ENCODE results near the gene GRIN2A. TPM values are rescaled to one million over a fixed set of nuclear protein-coding genes. Genes with fewer than 3 reads are reported as not detected.

GRIN2A gene
- total RNA-seq, 4 donors from 2014 or later = 0.35 to 7.4 (median 1.5) TPM

DNA sequence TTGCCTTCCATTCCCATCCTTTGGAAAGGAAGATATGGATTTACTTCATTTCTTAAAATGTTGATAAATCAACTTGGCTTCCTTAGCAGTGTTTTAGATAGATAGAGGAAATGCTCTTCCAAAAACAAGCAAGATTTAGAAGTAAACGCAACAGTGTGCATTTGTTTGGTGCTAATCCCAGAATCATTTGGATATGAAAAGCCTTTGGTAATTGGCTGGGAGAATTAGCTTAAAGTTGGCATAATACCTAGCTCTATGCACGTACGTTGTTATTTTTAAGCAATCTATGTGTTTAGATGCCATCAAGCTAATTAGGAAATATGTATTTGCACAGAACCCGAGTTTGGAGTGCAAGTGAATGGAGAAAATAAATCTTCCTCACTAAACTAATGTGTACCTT lies 415.3 kb downstream of the GRIN2A start:
- TF ChIP-seq POLR2A (IDR thresholded peaks at IDR 0.05) = no peak
- TF ChIP-seq, protein P1, sequence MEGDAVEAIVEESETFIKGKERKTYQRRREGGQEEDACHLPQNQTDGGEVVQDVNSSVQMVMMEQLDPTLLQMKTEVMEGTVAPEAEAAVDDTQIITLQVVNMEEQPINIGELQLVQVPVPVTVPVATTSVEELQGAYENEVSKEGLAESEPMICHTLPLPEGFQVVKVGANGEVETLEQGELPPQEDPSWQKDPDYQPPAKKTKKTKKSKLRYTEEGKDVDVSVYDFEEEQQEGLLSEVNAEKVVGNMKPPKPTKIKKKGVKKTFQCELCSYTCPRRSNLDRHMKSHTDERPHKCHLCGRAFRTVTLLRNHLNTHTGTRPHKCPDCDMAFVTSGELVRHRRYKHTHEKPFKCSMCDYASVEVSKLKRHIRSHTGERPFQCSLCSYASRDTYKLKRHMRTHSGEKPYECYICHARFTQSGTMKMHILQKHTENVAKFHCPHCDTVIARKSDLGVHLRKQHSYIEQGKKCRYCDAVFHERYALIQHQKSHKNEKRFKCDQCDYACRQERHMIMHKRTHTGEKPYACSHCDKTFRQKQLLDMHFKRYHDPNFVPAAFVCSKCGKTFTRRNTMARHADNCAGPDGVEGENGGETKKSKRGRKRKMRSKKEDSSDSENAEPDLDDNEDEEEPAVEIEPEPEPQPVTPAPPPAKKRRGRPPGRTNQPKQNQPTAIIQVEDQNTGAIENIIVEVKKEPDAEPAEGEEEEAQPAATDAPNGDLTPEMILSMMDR (IDR thresholded peaks at IDR 0.05) = no peak
- no peaks in the 10 kb centered on the region for H3K36me3 ChIP-seq
- no peak for DNase-seq

DNA sequence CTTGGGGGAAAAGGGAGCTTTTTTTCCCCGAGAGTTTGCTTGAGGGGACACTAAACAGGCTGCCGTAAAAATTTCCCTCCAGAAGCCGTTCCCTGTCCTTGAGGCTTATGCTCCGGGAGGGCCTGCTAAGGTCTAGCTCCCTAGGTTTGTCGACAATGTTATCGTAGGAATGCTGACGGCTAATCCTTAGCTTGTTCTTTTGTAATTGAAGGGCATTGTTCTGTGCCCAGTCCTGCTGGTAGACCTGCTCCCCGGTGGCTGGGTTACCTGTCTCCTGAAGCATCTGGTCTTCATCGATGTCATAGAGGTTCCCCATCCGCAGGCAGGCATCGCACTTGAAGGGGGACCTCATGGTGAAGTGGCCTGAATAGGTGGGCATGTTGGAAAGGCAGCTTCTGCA lies 418.7 kb downstream of the GRIN2A start:
- H3K4me1 ChIP-seq = no peaks in the 10 kb centered on the region
- DNase-seq = no peak
- no peaks in the 10 kb centered on the region for H3K9me3 ChIP-seq
- H3K4me3 ChIP-seq = no peak overlapping the region
- TF ChIP-seq, protein P1 (IDR thresholded peaks at IDR 0.05) = no peak
- TF ChIP-seq POLR2A (IDR thresholded peaks at IDR 0.05) = no peak
- no peak overlapping the region for H3K27ac ChIP-seq
- no peaks in the 10 kb centered on the region for H3K27me3 ChIP-seq
- H3K36me3 ChIP-seq = no peaks in the 10 kb centered on the region

More for the DNA sequence above, 415.3 kb downstream of the GRIN2A start:
- H3K4me1 ChIP-seq = no peaks in the 10 kb centered on the region
- no peaks in the 10 kb centered on the region for H3K27me3 ChIP-seq
- no peak overlapping the region for H3K27ac ChIP-seq
- no peaks in the 10 kb centered on the region for H3K9me3 ChIP-seq
- no peak overlapping the region for H3K4me3 ChIP-seq

DNA sequence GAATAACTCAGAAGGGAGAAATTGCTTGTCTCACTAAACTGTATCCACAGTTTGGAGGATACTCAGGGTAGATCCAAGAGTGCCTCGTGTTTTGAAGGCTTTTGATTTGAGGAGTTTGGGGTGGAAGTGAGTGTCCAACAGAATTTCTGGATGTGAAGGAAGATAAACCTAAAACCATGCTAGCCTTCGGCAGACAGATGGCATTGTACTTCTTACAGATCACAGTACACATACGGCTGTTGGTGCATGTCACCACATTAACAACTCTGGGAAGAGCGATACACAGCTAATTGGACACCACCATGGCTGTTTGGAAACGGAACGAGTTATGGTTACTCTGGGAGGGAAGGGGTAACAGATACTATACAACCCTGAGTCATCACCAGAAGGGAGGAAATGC lies 420.4 kb downstream of the GRIN2A start:
- H3K4me3 ChIP-seq = no peak overlapping the region
- H3K36me3 ChIP-seq = no peaks in the 10 kb centered on the region
- no peak overlapping the region for H3K27ac ChIP-seq
- no peaks in the 10 kb centered on the region for H3K4me1 ChIP-seq
- H3K9me3 ChIP-seq = no peaks in the 10 kb centered on the region
- DNase-seq = no peak
- TF ChIP-seq, protein P1 (IDR thresholded peaks at IDR 0.05) = no peak
- TF ChIP-seq POLR2A (IDR thresholded peaks at IDR 0.05) = no peak
- H3K27me3 ChIP-seq = no peaks in the 10 kb centered on the region

DNA sequence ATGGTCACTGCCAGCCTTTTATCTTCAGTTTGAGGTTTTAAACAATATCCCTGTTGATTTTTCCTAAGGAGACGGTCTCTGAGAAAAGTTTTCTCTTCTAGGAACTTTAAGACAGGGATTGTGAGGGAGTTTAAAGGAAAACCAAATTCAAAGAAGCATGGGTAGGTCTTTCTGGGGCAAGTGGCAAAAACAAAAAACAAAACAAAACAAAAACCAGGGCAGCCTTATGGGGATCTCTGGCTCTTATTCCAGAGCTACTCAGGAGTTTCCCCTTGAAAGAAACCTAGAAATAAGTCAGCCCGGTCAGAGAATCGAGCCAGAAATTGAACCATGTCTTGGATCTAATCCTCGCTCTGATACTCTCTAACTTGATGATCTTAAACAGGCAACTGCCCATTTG lies 424.5 kb downstream of the GRIN2A start:
- H3K27ac ChIP-seq = no peak overlapping the region
- TF ChIP-seq, protein P1 (IDR thresholded peaks at IDR 0.05) = no peak
- TF ChIP-seq POLR2A (IDR thresholded peaks at IDR 0.05) = no peak
- H3K27me3 ChIP-seq = no peaks in the 10 kb centered on the region
- DNase-seq = no peak
- no peaks in the 10 kb centered on the region for H3K9me3 ChIP-seq
- no peaks in the 10 kb centered on the region for H3K4me1 ChIP-seq
- no peak overlapping the region for H3K4me3 ChIP-seq
- no peaks in the 10 kb centered on the region for H3K36me3 ChIP-seq

DNA sequence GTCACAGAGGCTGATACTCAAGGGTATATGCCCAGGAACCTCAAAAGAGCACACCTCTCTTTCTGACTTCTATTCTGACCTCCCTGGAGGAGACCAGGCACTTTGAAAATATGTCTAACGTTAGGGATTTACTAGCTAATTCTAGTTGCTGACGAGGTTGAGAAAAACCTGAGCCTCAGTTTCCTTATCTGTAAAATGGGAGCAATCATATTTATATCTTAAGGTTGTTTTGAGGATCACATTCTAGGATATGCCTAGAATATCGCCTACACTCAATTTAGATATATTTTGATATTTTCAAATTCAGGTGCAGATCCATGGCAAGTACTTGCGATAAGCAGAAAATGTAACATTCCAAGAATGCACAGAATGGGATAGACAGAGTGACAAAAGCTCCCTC lies 425.8 kb downstream of the GRIN2A start:
- no peak for DNase-seq
- no peak overlapping the region for H3K27ac ChIP-seq
- TF ChIP-seq, protein P1 (IDR thresholded peaks at IDR 0.05) = no peak
- no peak for TF ChIP-seq POLR2A (IDR thresholded peaks at IDR 0.05)

DNA sequence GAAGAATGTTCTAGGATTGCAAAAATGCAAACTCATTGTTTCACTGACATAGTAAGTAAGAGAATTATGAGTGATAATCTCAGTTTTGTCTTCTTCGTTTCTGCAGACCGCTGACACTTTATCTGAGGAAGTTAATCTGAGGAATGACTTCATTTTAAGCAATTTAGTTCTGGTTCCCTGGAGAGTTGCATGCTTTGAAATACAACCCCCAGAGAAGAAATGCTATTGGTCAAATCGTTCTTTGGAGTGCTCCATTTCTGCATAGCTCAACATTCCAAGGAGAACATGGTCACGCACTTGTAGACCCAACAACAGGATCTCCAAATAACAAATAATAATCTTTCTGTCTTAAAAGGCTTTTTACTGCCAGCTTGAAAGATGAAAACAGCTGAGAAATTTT lies 427.1 kb downstream of the GRIN2A start:
- Histone ChIP-seq H3K36me3 (no peaks in the 10 kb centered on the region), H3K9me3 (no peaks in the 10 kb centered on the region), H3K4me1 (no peaks in the 10 kb centered on the region), H3K27ac (no peak overlapping the region), H3K27me3 (no peaks in the 10 kb centered on the region), H3K4me3 (no peak overlapping the region)
- TF ChIP-seq POLR2A (IDR thresholded peaks at IDR 0.05) = no peak
- TF ChIP-seq, protein P1 (IDR thresholded peaks at IDR 0.05) = no peak
- DNase-seq = no peak

More for the DNA sequence above, 425.8 kb downstream of the GRIN2A start:
- H3K36me3 ChIP-seq = no peaks in the 10 kb centered on the region
- H3K4me3 ChIP-seq = no peak overlapping the region
- no peaks in the 10 kb centered on the region for H3K4me1 ChIP-seq
- H3K9me3 ChIP-seq = no peaks in the 10 kb centered on the region
- H3K27me3 ChIP-seq = no peaks in the 10 kb centered on the region

Data from Peyer's patch (tissue), 4 donors.